ENCODE results near the gene P3H4.

Gene P3H4

DNA sequence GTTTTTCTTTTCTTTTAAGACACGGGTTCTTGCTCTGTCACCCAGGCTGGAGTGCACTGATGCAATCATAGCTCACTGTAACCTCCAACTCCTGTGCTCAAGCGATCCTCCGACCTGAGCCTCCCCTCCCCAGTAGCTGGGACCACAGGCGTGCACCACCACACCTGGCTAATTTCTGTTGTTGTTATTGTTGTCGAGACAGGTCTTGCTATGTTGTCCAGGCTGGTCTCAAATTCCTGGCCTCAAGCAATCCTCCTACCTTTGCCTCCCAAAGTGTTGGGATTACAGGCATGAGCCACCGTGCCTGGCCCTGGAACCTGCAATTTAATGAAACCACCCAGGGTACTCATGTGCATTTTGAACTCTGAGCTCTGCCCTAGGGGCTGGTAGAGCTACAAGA lies 49.4 kb downstream of the P3H4 start:
- peaks cover 9% of the 10 kb centered on the region for H3K4me1 Mint-ChIP-seq
- no peak for DNase-seq (ENCODE audit: low spot score in 2 of 2)
- H3K4me3 Mint-ChIP-seq: no peak overlapping the region
- no peaks in the 10 kb centered on the region for H3K27me3 Mint-ChIP-seq
- no peak overlapping the region for H3K27ac Mint-ChIP-seq
- peaks cover 8% of the 10 kb centered on the region for H3K36me3 Mint-ChIP-seq
- ATAC-seq (ENCODE audit: low read depth): no peak
- no peaks in the 10 kb centered on the region for H3K9me3 Mint-ChIP-seq

DNA sequence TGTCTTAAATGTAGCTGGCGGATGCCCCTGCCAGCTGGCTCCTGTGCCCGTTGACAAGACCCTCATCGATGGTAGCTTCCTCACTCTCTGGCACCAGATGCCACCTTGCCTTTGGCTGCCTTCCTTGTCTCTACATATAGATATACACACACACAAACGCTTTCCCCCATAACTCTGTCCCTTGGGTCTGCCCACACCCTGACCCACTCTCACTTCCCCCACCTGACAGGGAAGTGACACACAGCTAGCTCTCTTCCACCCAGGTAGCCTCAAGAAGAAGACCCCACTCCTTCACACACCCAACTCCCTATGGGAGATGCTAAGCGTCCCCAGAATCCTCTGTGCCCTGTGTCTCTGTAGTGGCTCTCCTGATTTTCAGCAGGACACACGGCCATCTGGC lies 50.9 kb downstream of the P3H4 start:
- H3K36me3 Mint-ChIP-seq: peaks cover 4% of the 10 kb centered on the region
- no peaks in the 10 kb centered on the region for H3K9me3 Mint-ChIP-seq
- ATAC-seq (ENCODE audit: low read depth): no peak
- no peak overlapping the region for H3K4me3 Mint-ChIP-seq
- DNase-seq (ENCODE audit: low spot score in 2 of 2): no peak
- H3K27ac Mint-ChIP-seq: peak overlapping the region; percentile 12
- no peaks in the 10 kb centered on the region for H3K27me3 Mint-ChIP-seq
- H3K4me1 Mint-ChIP-seq: peaks cover 9% of the 10 kb centered on the region

DNA sequence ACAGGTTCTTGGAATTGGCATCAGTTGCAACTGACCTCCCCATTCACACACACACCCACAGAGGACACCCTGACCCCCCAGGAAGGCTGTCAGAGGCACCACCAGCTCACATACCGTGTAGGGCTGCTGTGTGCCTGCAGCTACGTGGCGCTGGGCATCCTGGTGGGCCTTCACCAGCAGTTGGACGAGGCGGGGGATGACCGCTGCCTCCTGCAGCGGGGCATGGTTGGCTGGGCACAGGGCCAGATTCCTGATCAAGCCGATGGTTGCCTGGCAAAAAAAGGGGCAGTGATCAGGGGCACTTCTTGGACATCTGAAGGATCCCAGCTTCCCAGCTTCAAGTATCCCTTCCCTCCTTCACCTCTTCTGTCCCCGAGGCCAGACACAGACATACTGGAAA lies 53.1 kb downstream of the P3H4 start:
- H3K9me3 Mint-ChIP-seq: no peaks in the 10 kb centered on the region
- H3K36me3 Mint-ChIP-seq: peaks cover 4% of the 10 kb centered on the region
- ATAC-seq (ENCODE audit: low read depth) (no peak), DNase-seq (ENCODE audit: low spot score in 2 of 2) (no peak)
- peaks cover 9% of the 10 kb centered on the region for H3K4me1 Mint-ChIP-seq
- H3K27ac Mint-ChIP-seq: no peak overlapping the region
- H3K4me3 Mint-ChIP-seq: no peak overlapping the region
- no peaks in the 10 kb centered on the region for H3K27me3 Mint-ChIP-seq

DNA sequence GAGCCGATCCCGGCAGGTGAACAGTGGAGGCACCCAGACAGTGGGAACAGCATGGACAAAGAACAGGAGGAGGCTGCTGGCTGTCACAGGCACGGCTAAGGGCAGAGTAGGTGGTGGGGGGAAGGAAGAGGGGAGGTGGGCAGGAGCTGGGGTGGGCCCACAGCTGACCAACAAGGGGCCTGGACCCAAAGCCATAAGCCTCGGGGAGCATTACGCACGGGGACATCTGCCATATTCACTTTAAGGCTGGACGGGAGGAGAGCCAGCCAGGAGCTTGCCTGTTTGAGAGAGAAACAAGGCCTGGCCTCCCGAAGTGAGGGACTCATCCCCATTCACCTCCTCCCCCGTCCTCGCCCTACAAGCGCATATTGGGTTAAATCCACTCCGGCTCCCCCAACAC lies 57.7 kb downstream of the P3H4 start:
- Mint-ChIP-seq H3K36me3 (peaks cover 2% of the 10 kb centered on the region), H3K27ac (no peak overlapping the region), H3K27me3 (no peaks in the 10 kb centered on the region), H3K4me1 (no peaks in the 10 kb centered on the region), H3K9me3 (no peaks in the 10 kb centered on the region), H3K4me3 (no peak overlapping the region)
- DNase-seq (ENCODE audit: low spot score in 2 of 2): no peak
- ATAC-seq (ENCODE audit: low read depth): no peak
